Upper lobe of right lung (tissue), 1 donor: ENCODE data around the gene ALDH3A2. TPM values are rescaled to one million over a fixed set of nuclear protein-coding genes. Genes with fewer than 3 reads are reported as not detected.
"Not testable (repeated sequence)": the region's sequence is repeated elsewhere in the genome, so short reads cannot be mapped to it uniquely, and the experiment has no call there.

ENCODE experiments used
- ATAC-seq: fragments of 200-7000 bp; cut with Tn5 transposase; one replicate; pipeline ENCODE4 v1.9.1; 2020; ENCODE audit warnings: mild to moderate bottlenecking, moderate library complexity
- DNase-seq: peaks from one replicate; pipeline ENCODE4 v3.0.0-alpha.2; 2020
- H3K27ac ChIP-seq: fragments of 200-600 bp; one replicate; pipeline ENCODE4 v1.8.0; 2022
- H3K27me3 ChIP-seq: fragments of 200-600 bp; one replicate; pipeline ENCODE4 v1.8.0; 2022; ENCODE audit warnings: mild to moderate bottlenecking
- H3K36me3 ChIP-seq: fragments of 200-600 bp; one replicate; pipeline ENCODE4 v1.8.0; 2022
- H3K4me1 ChIP-seq: fragments of 200-600 bp; one replicate; pipeline ENCODE4 v1.8.0; 2022
- H3K4me3 ChIP-seq: fragments of 200-600 bp; one replicate; pipeline ENCODE4 v1.8.0; 2022; ENCODE audit warnings: mild to moderate bottlenecking
- H3K9me3 ChIP-seq: fragments of 200-600 bp; one replicate; pipeline ENCODE4 v1.8.0; 2022
- intact Hi-C: fragments of 100-400 bp; cut with DNase I; formaldehyde crosslinking; loops from one replicate; pipeline ENCODE4 v1.11.0; 2022
- total RNA-seq: library from RNA; stranded (reverse); fragmentation: NEBNext Ultra II Directional; extraction: Animal tissue kit (Norgen Biotek cat#: 25700); gene quantifications from one replicate; pipeline ENCODE4 v1.2.1, GENCODE V29; 2021
- TF ChIP-seq, protein P1 (sequence below): fragments of 200-600 bp; IDR thresholded peaks from one replicate; pipeline ENCODE4 v1.8.0; 2022; ENCODE audit warnings: antibody characterized with exemption
- donor health status: DM: no; HTN: yes; CAD: no; lungs with severe emphysema.

Gene ALDH3A2
- total RNA-seq, 1 donor from 2014 or later, result 134 TPM

GRCh38 chr17:19673623-19674022 is 25.1 kb downstream of the ALDH3A2 start:
- H3K27ac ChIP-seq, result peak overlapping the region; percentile 11

DNA sequence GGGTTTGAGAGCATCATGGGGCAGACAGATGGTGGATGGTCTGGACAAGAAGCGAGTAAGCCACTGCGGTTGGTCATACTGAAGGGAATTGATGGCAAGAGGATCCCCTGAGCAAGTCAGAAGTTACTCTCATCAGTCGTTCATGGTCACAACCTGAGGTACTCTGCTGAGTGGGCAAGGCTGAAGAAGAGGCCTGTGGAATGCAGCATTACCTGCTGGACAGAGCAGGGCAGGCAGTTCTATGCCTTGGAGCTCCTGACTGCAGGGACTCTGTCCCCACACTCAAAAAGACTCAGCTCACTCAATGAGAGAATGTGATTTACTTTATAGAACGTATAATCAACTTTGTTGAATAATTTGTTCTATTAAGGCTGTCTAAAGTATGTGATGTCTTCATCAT is 28.3 kb downstream of the ALDH3A2 start:
- Histone ChIP-seq H3K27me3 (no peaks in the 10 kb centered on the region), H3K36me3 (peaks cover 15% of the 10 kb centered on the region), H3K4me3 (no peak overlapping the region), H3K4me1 (peaks cover 7% of the 10 kb centered on the region), H3K9me3 (no peaks in the 10 kb centered on the region), H3K27ac (no peak overlapping the region)
- DNase-seq (no peak), ATAC-seq (peak; percentile 80)
- intact Hi-C loops, result no loop called here
- TF ChIP-seq, protein P1, sequence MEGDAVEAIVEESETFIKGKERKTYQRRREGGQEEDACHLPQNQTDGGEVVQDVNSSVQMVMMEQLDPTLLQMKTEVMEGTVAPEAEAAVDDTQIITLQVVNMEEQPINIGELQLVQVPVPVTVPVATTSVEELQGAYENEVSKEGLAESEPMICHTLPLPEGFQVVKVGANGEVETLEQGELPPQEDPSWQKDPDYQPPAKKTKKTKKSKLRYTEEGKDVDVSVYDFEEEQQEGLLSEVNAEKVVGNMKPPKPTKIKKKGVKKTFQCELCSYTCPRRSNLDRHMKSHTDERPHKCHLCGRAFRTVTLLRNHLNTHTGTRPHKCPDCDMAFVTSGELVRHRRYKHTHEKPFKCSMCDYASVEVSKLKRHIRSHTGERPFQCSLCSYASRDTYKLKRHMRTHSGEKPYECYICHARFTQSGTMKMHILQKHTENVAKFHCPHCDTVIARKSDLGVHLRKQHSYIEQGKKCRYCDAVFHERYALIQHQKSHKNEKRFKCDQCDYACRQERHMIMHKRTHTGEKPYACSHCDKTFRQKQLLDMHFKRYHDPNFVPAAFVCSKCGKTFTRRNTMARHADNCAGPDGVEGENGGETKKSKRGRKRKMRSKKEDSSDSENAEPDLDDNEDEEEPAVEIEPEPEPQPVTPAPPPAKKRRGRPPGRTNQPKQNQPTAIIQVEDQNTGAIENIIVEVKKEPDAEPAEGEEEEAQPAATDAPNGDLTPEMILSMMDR, result no peak

More at GRCh38 chr17:19673623-19674022, 25.1 kb downstream of the ALDH3A2 start:
- H3K36me3 ChIP-seq, result peaks cover 35% of the 10 kb centered on the region
- peak; percentile 84 for ATAC-seq
- TF ChIP-seq, protein P1, result no peak
- H3K9me3 ChIP-seq, result no peaks in the 10 kb centered on the region
- H3K4me3 ChIP-seq, result no peak overlapping the region
- peaks cover 16% of the 10 kb centered on the region for H3K4me1 ChIP-seq
- DNase-seq, result no peak
- intact Hi-C loops, result no loop called here
- H3K27me3 ChIP-seq, result no peaks in the 10 kb centered on the region

- no peak overlapping the region for H3K4me3 ChIP-seq
- intact Hi-C loops, result no loop called here
- no peak overlapping the region for H3K27ac ChIP-seq
- DNase-seq, result no peak
- no peak for ATAC-seq
- no peaks in the 10 kb centered on the region for H3K27me3 ChIP-seq
- no peaks in the 10 kb centered on the region for H3K9me3 ChIP-seq
- no peaks in the 10 kb centered on the region for H3K4me1 ChIP-seq
- TF ChIP-seq, protein P1, result no peak
- H3K36me3 ChIP-seq, result peaks cover 15% of the 10 kb centered on the region
These were observed 29.3 kb downstream of the ALDH3A2 start for GRCh38 chr17:19677736-19678379.

- no peak for ATAC-seq
- Histone ChIP-seq H3K27me3 (no peaks in the 10 kb centered on the region), H3K4me1 (no peaks in the 10 kb centered on the region), H3K36me3 (peaks cover 15% of the 10 kb centered on the region), H3K9me3 (no peaks in the 10 kb centered on the region), H3K4me3 (no peak overlapping the region), H3K27ac (no peak overlapping the region)
- TF ChIP-seq, protein P1, result no peak
- intact Hi-C loops, result no loop called here
- no peak for DNase-seq
These were observed 30.3 kb downstream of the ALDH3A2 start for GRCh38 chr17:19678581-19679453.

DNA sequence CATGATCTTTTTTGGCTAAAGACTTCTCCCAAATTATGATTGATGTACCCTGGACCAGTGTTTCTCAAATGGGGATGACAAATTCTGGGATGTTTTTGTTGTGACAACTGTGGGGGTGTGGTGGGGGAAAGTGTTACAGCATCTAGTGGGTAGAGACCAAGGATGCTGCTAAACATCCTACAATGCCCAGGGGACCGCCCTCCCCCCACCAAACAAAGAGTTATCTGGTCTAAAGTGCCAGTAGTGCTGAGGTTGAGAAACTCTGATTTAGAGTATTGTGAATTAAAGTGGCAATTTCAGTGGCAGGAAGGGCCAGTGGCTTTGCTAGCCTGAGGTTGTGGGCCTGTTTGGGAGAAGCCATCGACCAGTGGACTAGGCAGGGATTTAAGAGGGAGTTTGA is 34.6 kb downstream of the ALDH3A2 start:
- Histone ChIP-seq H3K9me3 (no peaks in the 10 kb centered on the region), H3K4me3 (no peak overlapping the region), H3K27me3 (no peaks in the 10 kb centered on the region), H3K4me1 (no peaks in the 10 kb centered on the region), H3K36me3 (no peaks in the 10 kb centered on the region), H3K27ac (no peak overlapping the region)
- TF ChIP-seq, protein P1, result no peak
- ATAC-seq (no peak), DNase-seq (no peak)
- intact Hi-C loops, result no loop called here

DNA sequence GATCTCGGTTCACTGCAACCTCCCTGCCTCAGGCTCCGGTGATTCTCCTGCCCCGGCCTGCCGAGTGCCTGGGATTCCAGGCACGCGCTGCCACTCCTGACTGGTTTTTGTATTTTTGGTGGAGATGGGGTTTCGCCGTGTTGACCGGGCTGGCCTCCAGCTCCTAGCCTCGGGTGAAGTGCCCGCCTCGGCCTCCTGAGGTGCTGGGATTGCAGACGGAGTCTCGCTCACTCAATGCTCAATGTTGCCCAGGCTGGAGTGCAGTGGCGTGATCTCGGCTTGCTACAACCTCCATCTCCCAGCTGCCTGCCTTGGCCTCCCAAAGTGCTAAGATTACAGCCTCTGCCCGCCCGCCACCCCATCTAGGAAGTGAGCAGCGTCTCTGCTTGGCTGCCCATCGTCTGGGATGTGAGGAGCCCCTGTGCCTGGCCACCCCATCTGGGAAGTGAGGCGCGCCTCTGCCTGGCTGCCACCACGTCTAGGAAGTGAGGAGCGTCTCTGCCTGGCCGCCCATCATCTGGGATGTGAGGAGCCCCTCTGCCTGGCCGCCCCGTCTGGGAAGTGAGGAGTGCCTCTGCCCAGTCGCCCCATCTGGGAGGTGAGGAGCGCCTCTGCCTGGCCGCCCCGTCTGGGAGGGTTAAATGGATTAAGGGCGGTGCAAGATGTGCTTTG is 36.5 kb downstream of the ALDH3A2 start:
- not testable (repeated sequence) for ATAC-seq, DNase-seq

More for the DNA sequence above, 36.5 kb downstream of the ALDH3A2 start:
- H3K27ac ChIP-seq, H3K27me3 ChIP-seq, H3K4me1 ChIP-seq, H3K36me3 ChIP-seq, H3K4me3 ChIP-seq, intact Hi-C loops, H3K9me3 ChIP-seq: not testable (repeated sequence)
